ENCODE measurements around the gene ZNF584.
A peak's percentile ranks its signal among the peaks of the same experiment; 100 is the strongest.
"Not testable (repeated sequence)": the region's sequence is repeated elsewhere in the genome, so short reads cannot be mapped to it uniquely, and the experiment has no call there.

Gene ZNF584

GRCh38 chr19:58408152-58409009 is at the start of gene ZNF584:
Gene ZNF584 (plus strand): TSS chr19:58408649. CDS start chr19:58409148, 499 bp downstream.
- DNase-seq, result peak; percentile 91

GRCh38 chr19:58361900-58362271 is 46.6 kb upstream of the ZNF584 start:
- DNase-seq, result peak; percentile 64

- peak; percentile 91 for DNase-seq
Measured at GRCh38 chr19:58362272-58362994, 46.0 kb upstream of the ZNF584 start, which contains the start of gene ZNF497. Gene ZNF497 (minus strand): TSS chr19:58362751. CDS start chr19:58357635, 5,116 bp downstream.

GRCh38 chr19:58364146-58364545 is 44.3 kb upstream of the ZNF584 start:
- DNase-seq, result no peak

- no peak for DNase-seq
Measured at GRCh38 chr19:58366585-58367430, 41.6 kb upstream of the ZNF584 start.

GRCh38 chr19:58367698-58368454 is 40.6 kb upstream of the ZNF584 start:
- DNase-seq, result no peak

- DNase-seq, result no peak
Measured at GRCh38 chr19:58368561-58369360, 39.7 kb upstream of the ZNF584 start.

GRCh38 chr19:58372311-58373133 is 35.9 kb upstream of the ZNF584 start:
- no peak for DNase-seq

GRCh38 chr19:58374200-58374599 is 34.2 kb upstream of the ZNF584 start:
- no peak for DNase-seq

GRCh38 chr19:58376724-58377123 is 31.7 kb upstream of the ZNF584 start:
- DNase-seq, result not testable (repeated sequence)

- DNase-seq, result no peak
Measured at GRCh38 chr19:58379246-58379645, 29.2 kb upstream of the ZNF584 start.

GRCh38 chr19:58380037-58380661 is 28.3 kb upstream of the ZNF584 start:
- peak; percentile 51 for DNase-seq

GRCh38 chr19:58380662-58381459 is 27.6 kb upstream of the ZNF584 start, which contains the start of gene ZNF837:
Gene ZNF837 (minus strand): TSS chr19:58381030. CDS start chr19:58369332, 11,698 bp downstream.
- peak; percentile 99 for DNase-seq

GRCh38 chr19:58381460-58382212 is 26.8 kb upstream of the ZNF584 start:
- no peak for DNase-seq

- no peak for DNase-seq
Measured at GRCh38 chr19:58382997-58383603, 25.3 kb upstream of the ZNF584 start.

GRCh38 chr19:58385313-58385890 is 23.0 kb upstream of the ZNF584 start:
- DNase-seq, result no peak

- peak; percentile 13 for DNase-seq
Measured at GRCh38 chr19:58385891-58386575, 22.4 kb upstream of the ZNF584 start.
